ENCODE results near the gene SERPINA12. TPM values are rescaled to one million over a fixed set of nuclear protein-coding genes. Genes with fewer than 3 reads are reported as not detected.

Gene SERPINA12
- total RNA-seq (not detected), polyA plus RNA-seq (not detected), total RNA-seq (not detected)

- Mint-ChIP-seq H3K27me3 (peaks cover 7 to 25% (median 13%) of the 10 kb centered on the region in 5 donors), H3K27ac (no peak within 1 kb of the TSS), H3K9me3 (no peaks in the 10 kb centered on the region), H3K4me3 (no peak within 1 kb of the TSS), H3K36me3 (no peaks in the 10 kb centered on the region), H3K4me1 (no peaks in the 10 kb centered on the region)
- Histone ChIP-seq H3K27me3 (ENCODE audit: control insufficient read depth in 2 of 2, insufficient read depth in 2 of 2, low read length in 2 of 2) (no peaks in the 10 kb centered on the region), H3K9me3 (ENCODE audit: control insufficient read depth in 2 of 3, low read length in 3 of 3) (no peaks in the 10 kb centered on the region), H3K36me3 (ENCODE audit: control insufficient read depth in 2 of 3, insufficient read depth in 3 of 3, low read length in 3 of 3) (no peaks in the 10 kb centered on the region), H3K4me3 (ENCODE audit: low read length) (no peak within 1 kb of the TSS), H3K27ac (ENCODE audit: low read depth, low read length) (no peak within 1 kb of the TSS), H3K4me1 (ENCODE audit: control insufficient read depth in 2 of 2, insufficient read depth in 2 of 2, low read length in 2 of 2) (no peaks in the 10 kb centered on the region)
- POLR2A ChIA-PET, result no interaction called here
- DNase-seq, result no peak
- no peak for ATAC-seq
- intact Hi-C loops (cut with micrococcal nuclease), result no loop called here
- CTCF ChIA-PET, result no interaction called here
These were observed at the start of gene SERPINA12 for GRCh38 chr14:94509356-94509755. TSS of gene SERPINA12 (minus strand) at chr14:94509469. CDS start at chr14:94498397, 11,072 bp downstream.

DNA sequence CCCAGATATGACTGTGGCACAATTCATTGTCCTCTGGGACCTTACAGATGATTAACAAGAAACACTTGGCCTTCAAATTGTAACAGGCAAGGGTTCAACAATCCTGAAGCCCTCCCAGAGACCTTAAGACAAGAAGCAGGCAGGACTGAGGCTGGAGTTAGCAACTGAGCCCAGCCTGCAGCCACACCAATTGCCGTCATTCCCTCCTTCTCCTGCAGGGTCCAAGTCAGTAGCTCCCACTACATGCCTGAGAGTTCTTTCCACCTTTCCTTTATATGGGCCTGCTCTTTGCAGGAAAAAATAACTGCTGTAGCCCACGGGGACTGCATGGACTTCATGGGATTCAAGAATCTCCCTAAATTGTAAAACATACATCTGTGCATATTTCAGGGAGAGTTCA, 49.6 kb upstream of the SERPINA12 start:
- intact Hi-C loops (cut with micrococcal nuclease), result no loop called here
- Histone ChIP-seq H3K9me3 (ENCODE audit: control insufficient read depth in 2 of 3, low read length in 3 of 3) (no peaks in the 10 kb centered on the region), H3K4me1 (ENCODE audit: control insufficient read depth in 2 of 2, insufficient read depth in 2 of 2, low read length in 2 of 2) (no peaks in the 10 kb centered on the region), H3K27ac (ENCODE audit: low read depth, low read length) (no peak overlapping the region), H3K36me3 (ENCODE audit: control insufficient read depth in 2 of 3, insufficient read depth in 3 of 3, low read length in 3 of 3) (no peaks in the 10 kb centered on the region), H3K27me3 (ENCODE audit: control insufficient read depth in 2 of 2, insufficient read depth in 2 of 2, low read length in 2 of 2) (no peaks in the 10 kb centered on the region), H3K4me3 (ENCODE audit: low read length) (no peak overlapping the region)
- Mint-ChIP-seq H3K4me3 (no peak overlapping the region), H3K4me1 (no peaks in the 10 kb centered on the region), H3K27ac (no peak overlapping the region), H3K36me3 (no peaks in the 10 kb centered on the region), H3K9me3 (peaks cover 0 to 34% (median 9%) of the 10 kb centered on the region in 11 donors), H3K27me3 (peaks cover 8 to 55% (median 39%) of the 10 kb centered on the region in 5 donors)
- ChIA-PET CTCF (no interaction called here), POLR2A (no interaction called here)
- DNase-seq, result no peak
- no peak for ATAC-seq

DNA sequence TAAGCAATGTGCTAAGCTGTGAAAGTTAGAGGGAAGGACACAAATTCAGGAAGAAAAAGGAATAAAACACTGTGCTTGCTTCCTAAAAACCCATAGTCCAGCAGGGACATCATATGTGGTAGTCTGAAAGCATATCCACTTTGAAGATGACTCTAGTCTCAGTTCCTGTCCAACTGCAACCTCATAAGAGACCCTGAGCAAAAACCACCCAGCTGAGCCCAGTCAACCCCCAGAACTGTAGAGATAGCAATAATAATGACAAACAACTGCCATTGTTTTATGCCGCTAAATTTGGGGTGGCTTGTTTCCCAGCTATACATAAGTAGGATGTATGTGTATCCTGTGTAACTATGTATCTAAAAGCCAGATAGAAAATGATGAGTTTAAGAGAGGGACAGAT, 48.1 kb upstream of the SERPINA12 start:
- Histone ChIP-seq H3K4me3 (ENCODE audit: low read length) (no peak overlapping the region), H3K36me3 (ENCODE audit: control insufficient read depth in 2 of 3, insufficient read depth in 3 of 3, low read length in 3 of 3) (no peaks in the 10 kb centered on the region), H3K9me3 (ENCODE audit: control insufficient read depth in 2 of 3, low read length in 3 of 3) (no peaks in the 10 kb centered on the region), H3K27me3 (ENCODE audit: control insufficient read depth in 2 of 2, insufficient read depth in 2 of 2, low read length in 2 of 2) (no peaks in the 10 kb centered on the region), H3K27ac (ENCODE audit: low read depth, low read length) (no peak overlapping the region), H3K4me1 (ENCODE audit: control insufficient read depth in 2 of 2, insufficient read depth in 2 of 2, low read length in 2 of 2) (no peaks in the 10 kb centered on the region)
- DNase-seq, result no peak
- no peaks in the 10 kb centered on the region for H3K36me3 Mint-ChIP-seq
- POLR2A ChIA-PET, result no interaction called here
- CTCF ChIA-PET, result no interaction called here
- H3K9me3 Mint-ChIP-seq, result peaks cover 0 to 34% (median 12%) of the 10 kb centered on the region in 11 donors
- peaks cover 14 to 63% (median 51%) of the 10 kb centered on the region in 5 donors for H3K27me3 Mint-ChIP-seq
- H3K27ac Mint-ChIP-seq, result no peak overlapping the region
- H3K4me3 Mint-ChIP-seq, result no peak overlapping the region
- intact Hi-C loops (cut with micrococcal nuclease), result no loop called here
- no peak for ATAC-seq
- no peaks in the 10 kb centered on the region for H3K4me1 Mint-ChIP-seq

DNA sequence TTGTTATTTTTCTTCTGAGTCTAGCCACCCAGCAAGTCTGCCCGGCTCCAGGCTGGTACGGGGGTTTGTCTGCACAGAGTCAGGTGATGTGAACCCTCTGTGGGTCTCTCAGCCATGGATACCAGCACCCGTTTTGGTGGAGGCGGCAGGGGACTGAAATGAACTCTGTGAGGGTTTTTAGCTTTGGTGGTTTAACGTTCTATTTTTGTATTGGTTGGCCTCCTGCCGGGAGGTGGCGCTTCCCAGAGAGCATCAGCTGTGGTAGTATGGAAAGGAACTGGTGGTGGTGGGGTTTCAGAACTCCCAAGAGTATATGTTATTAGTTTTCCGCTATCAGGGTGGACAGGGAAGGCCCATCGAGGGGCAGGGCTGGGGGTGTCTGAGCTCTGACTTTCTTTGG, 46.7 kb upstream of the SERPINA12 start:
- H3K27me3 ChIP-seq (ENCODE audit: control insufficient read depth in 2 of 2, insufficient read depth in 2 of 2, low read length in 2 of 2), result no peaks in the 10 kb centered on the region
- no peak overlapping the region for H3K27ac Mint-ChIP-seq
- CTCF ChIA-PET, result no interaction called here
- H3K27ac ChIP-seq (ENCODE audit: low read depth, low read length), result no peak overlapping the region
- DNase-seq (no peak), ATAC-seq (no peak)
- H3K9me3 Mint-ChIP-seq, result peaks cover 0 to 34% (median 12%) of the 10 kb centered on the region in 11 donors
- peaks cover 23 to 70% (median 55%) of the 10 kb centered on the region in 5 donors for H3K27me3 Mint-ChIP-seq
- no peaks in the 10 kb centered on the region for H3K4me1 Mint-ChIP-seq
- no peak overlapping the region for H3K4me3 Mint-ChIP-seq
- POLR2A ChIA-PET, result no interaction called here
- intact Hi-C loops (cut with micrococcal nuclease), result no loop called here
- H3K4me3 ChIP-seq (ENCODE audit: low read length), result no peak overlapping the region
- no peaks in the 10 kb centered on the region for H3K36me3 Mint-ChIP-seq
- H3K4me1 ChIP-seq (ENCODE audit: control insufficient read depth in 2 of 2, insufficient read depth in 2 of 2, low read length in 2 of 2), result no peaks in the 10 kb centered on the region
- H3K9me3 ChIP-seq (ENCODE audit: control insufficient read depth in 2 of 3, low read length in 3 of 3), result no peaks in the 10 kb centered on the region
- H3K36me3 ChIP-seq (ENCODE audit: control insufficient read depth in 2 of 3, insufficient read depth in 3 of 3, low read length in 3 of 3), result no peaks in the 10 kb centered on the region

- ATAC-seq (no peak), DNase-seq (no peak)
- Histone ChIP-seq H3K9me3 (ENCODE audit: control insufficient read depth in 2 of 3, low read length in 3 of 3) (no peaks in the 10 kb centered on the region), H3K4me3 (ENCODE audit: low read length) (no peak overlapping the region), H3K27me3 (ENCODE audit: control insufficient read depth in 2 of 2, insufficient read depth in 2 of 2, low read length in 2 of 2) (no peaks in the 10 kb centered on the region), H3K4me1 (ENCODE audit: control insufficient read depth in 2 of 2, insufficient read depth in 2 of 2, low read length in 2 of 2) (no peaks in the 10 kb centered on the region), H3K36me3 (ENCODE audit: control insufficient read depth in 2 of 3, insufficient read depth in 3 of 3, low read length in 3 of 3) (no peaks in the 10 kb centered on the region), H3K27ac (ENCODE audit: low read depth, low read length) (no peak overlapping the region)
- POLR2A ChIA-PET, result no interaction called here
- H3K36me3 Mint-ChIP-seq, result no peaks in the 10 kb centered on the region
- peaks cover 22 to 52% (median 46%) of the 10 kb centered on the region in 5 donors for H3K27me3 Mint-ChIP-seq
- intact Hi-C loops (cut with micrococcal nuclease), result no loop called here
- CTCF ChIA-PET, result no interaction called here
- H3K4me1 Mint-ChIP-seq, result no peaks in the 10 kb centered on the region
- no peak overlapping the region for H3K27ac Mint-ChIP-seq
- H3K9me3 Mint-ChIP-seq, result peaks cover 0 to 25% (median 8%) of the 10 kb centered on the region in 11 donors
- H3K4me3 Mint-ChIP-seq, result no peak overlapping the region
These were observed 40.8 kb upstream of the SERPINA12 start for GRCh38 chr14:94550041-94550440.

GRCh38 chr14:94548999-94549985, 40.0 kb upstream of the SERPINA12 start:
- H3K27me3 ChIP-seq (ENCODE audit: control insufficient read depth in 2 of 2, insufficient read depth in 2 of 2, low read length in 2 of 2), result peaks cover 0 to 3% of the 10 kb centered on the region in 2 donors
- no peak overlapping the region for H3K4me3 ChIP-seq (ENCODE audit: low read length)
- Mint-ChIP-seq H3K9me3 (peaks cover 0 to 17% (median 5%) of the 10 kb centered on the region in 11 donors), H3K27me3 (peaks cover 16 to 52% (median 39%) of the 10 kb centered on the region in 5 donors), H3K4me3 (no peak overlapping the region), H3K4me1 (no peaks in the 10 kb centered on the region), H3K27ac (no peak overlapping the region), H3K36me3 (no peaks in the 10 kb centered on the region)
- intact Hi-C loops (cut with micrococcal nuclease), result loop anchor here in 1 of 2 donors (5.0 kb wide), 1 partner anchor 417 kb away; no protein-coding TSS in a partner anchor
- ATAC-seq (no peak), DNase-seq (peak in 6 of 9 donors; percentile 4 to 64 (median 21))
- H3K27ac ChIP-seq (ENCODE audit: low read depth, low read length), result no peak overlapping the region
- POLR2A ChIA-PET, result no interaction called here
- no peaks in the 10 kb centered on the region for H3K36me3 ChIP-seq (ENCODE audit: control insufficient read depth in 2 of 3, insufficient read depth in 3 of 3, low read length in 3 of 3)
- CTCF ChIA-PET, result interaction anchor here (0.6 to 1.7 kb wide), 4 partner anchors 10 to 417 kb away, joined by 3 to 9 read pairs (median 4); partner anchors contain the start of gene SERPINA4
- H3K4me1 ChIP-seq (ENCODE audit: control insufficient read depth in 2 of 2, insufficient read depth in 2 of 2, low read length in 2 of 2), result no peaks in the 10 kb centered on the region
- no peaks in the 10 kb centered on the region for H3K9me3 ChIP-seq (ENCODE audit: control insufficient read depth in 2 of 3, low read length in 3 of 3)
